GM12878 (cell line): ENCODE results near the gene TENT4B. TPM values are rescaled to one million over a fixed set of nuclear protein-coding genes. Genes with fewer than 3 reads are reported as not detected.

ENCODE experiments used
- ATAC-seq: fragments of 200-7000 bp; cut with Tn5 transposase; 3 replicates; pipeline ENCODE4 v1.9.1; 2020; ENCODE audit warnings: mild to moderate bottlenecking, moderate library complexity
- BruUV-seq: library from RNA; stranded (reverse); fragments of 400-500 nt; replicated peaks from 2 replicates; lab custom pipeline; 2021; lab: Mats Ljungman, UMichigan
- CTCF ChIA-PET: fragments of 300-600 bp; sonication (Branson Sonifier 250); formaldehyde crosslinking; extraction: SDS; loops from one replicate; lab custom pipeline; 2021; ENCODE audit warnings: inconsistent platforms; lab: Yijun Ruan, JAX
- POLR2A ChIA-PET: fragments of 350-600 bp; formaldehyde crosslinking; extraction: SDS; loops from one replicate; lab custom pipeline; 2021; ENCODE audit warnings: inconsistent platforms; lab: Charles Lee
- RAD21 ChIA-PET: fragments of 300-600 bp; sonication (Branson Sonifier 250); formaldehyde crosslinking; loops from one replicate; lab custom pipeline; 2023; ENCODE audit warnings: antibody characterized with exemption; ENCODE audit not compliant: unreplicated experiment; lab: Charles Lee
- SMC1A ChIA-PET: fragments of 300-600 bp; sonication (Branson Sonifier 250); formaldehyde crosslinking; loops from one replicate; lab custom pipeline; 2023; ENCODE audit not compliant: unreplicated experiment, uncharacterized antibody; lab: Charles Lee
- DNase-seq: peaks from one replicate; pipeline ENCODE4 v3.0.0-alpha.2; 2011; ENCODE audit warnings: low read depth, low spot score
- FAIRE-seq: peaks from 3 replicates; lab custom pipeline; 2011; peaks lifted over from hg19 to GRCh38; lab: Jason Lieb, UNC
- H2AFZ ChIP-seq: 2 replicates; pipeline ENCODE4 v1.6.0; 2011; ENCODE audit warnings: low read depth, low read length, control low read depth; ENCODE audit not compliant: control insufficient read depth
- H3K27ac ChIP-seq: 2 replicates; pipeline ENCODE4 v1.5.1; 2011; ENCODE audit warnings: control low read depth; ENCODE audit not compliant: control insufficient read depth, insufficient read depth
- H3K27me3 ChIP-seq, 2 experiments: replicated peaks in 1 of 2; 2 replicates each; pipeline versions ENCODE4 v1.6.0 to v1.6.1; 2011; ENCODE audit warnings: low read length in 1 of 2; ENCODE audit not compliant: control insufficient read depth in 2 of 2, insufficient read depth in 2 of 2
- H3K36me3 ChIP-seq, 2 experiments: 2 replicates each; pipeline ENCODE4 v1.5.1; 2011; ENCODE audit warnings: low read length in 1 of 2; ENCODE audit not compliant: control insufficient read depth in 2 of 2, insufficient read depth in 2 of 2
- H3K4me1 ChIP-seq: 2 replicates; pipeline ENCODE4 v1.6.1; 2011; ENCODE audit warnings: mild to moderate bottlenecking, low read length, moderate library complexity, mixed read lengths; ENCODE audit not compliant: control insufficient read depth, insufficient read depth
- H3K4me2 ChIP-seq: 2 replicates; pipeline ENCODE4 v1.6.0; 2011; ENCODE audit warnings: control low read depth; ENCODE audit not compliant: control insufficient read depth, insufficient read depth
- H3K4me3 ChIP-seq: fragments of 200-600 bp; sonication (generic); 2 replicates; pipeline ENCODE4 v1.5.1; 2016
- H3K79me2 ChIP-seq: 2 replicates; pipeline ENCODE4 v1.6.0; 2011; ENCODE audit warnings: low read length; ENCODE audit not compliant: control insufficient read depth, insufficient read depth
- H3K9ac ChIP-seq: 2 replicates; pipeline ENCODE4 v1.8.0; 2011; ENCODE audit warnings: low read length, control low read depth, mixed read lengths; ENCODE audit not compliant: control insufficient read depth, insufficient read depth
- H3K9me3 ChIP-seq: replicated peaks from 3 replicates; pipeline ENCODE4 v1.5.1; 2011; ENCODE audit warnings: mild to moderate bottlenecking, low read length; ENCODE audit not compliant: control insufficient read depth, insufficient read depth
- H4K20me1 ChIP-seq: 2 replicates; pipeline ENCODE4 v1.6.0; 2011; ENCODE audit not compliant: control insufficient read depth, insufficient read depth
- HSF1 ChIP-seq: fragments of 150-350 bp; IDR thresholded peaks from 2 replicates; pipeline ENCODE4 v1.6.1; 2014; ENCODE audit warnings: mild to moderate bottlenecking, low read depth, low read length
- NR2C2 ChIP-seq: IDR thresholded peaks from 2 replicates; pipeline ENCODE4 v1.6.1; 2011; ENCODE audit warnings: borderline replicate concordance, low read depth; ENCODE audit not compliant: control insufficient read depth, insufficient read length
- RUNX3 ChIP-seq: IDR thresholded peaks from 2 replicates; pipeline ENCODE4 v1.6.1; 2012; ENCODE audit warnings: low read length, inconsistent platforms
- ZNF384 ChIP-seq: IDR thresholded peaks from 2 replicates; pipeline ENCODE4 v1.6.1; 2012; ENCODE audit warnings: low read depth, mild to moderate bottlenecking, low read length, improper control_type of control experiment, borderline replicate concordance
- WGBS: methylation state at CpG from one replicate; pipeline ENCODE4 v1.1.6; 2016; ENCODE audit warnings: low lambda C conversion rate; ENCODE audit not compliant: insufficient replicate concordance, insufficient coverage; ENCODE audit errors: missing lambda C conversion rate; 5-methylcytosine and 5-hydroxymethylcytosine counted together
- in situ Hi-C: fragments of 300-500 bp; cut with MboI; formaldehyde crosslinking; loops from 9 replicates; pipeline ENCODE4 v1.14.3; 2018; ENCODE audit warnings: mixed read lengths
- intact Hi-C: fragments of 100-400 bp; cut with micrococcal nuclease; formaldehyde crosslinking; loops from one replicate; pipeline ENCODE4 v1.14.2; 2022; ENCODE audit not compliant: unreplicated experiment
- polyA plus RNA-seq, 11 experiments: library from polyadenylated mRNA; depleted of rRNA in 4 of 11; unstranded in 6 of 11; stranded (reverse) in 5 of 11; fragments of >200 nt; fragmentation: Nextera tagmentation in 4 of 11; fragmentation: Illumina TruSeq in 1 of 11; extraction: Ambion mirVana in 4 of 11; extraction: Trizol in 1 of 11; gene quantifications; 1 replicate in 1 of 11; 2 replicates in 10 of 11; pipeline versions ENCODE4 v1.2.1 to v1.2.3, GENCODE V29; 2011 to 2016; ENCODE audit warnings: inconsistent platforms in 2 of 11, missing spikeins in 2 of 11, low read depth in 1 of 11
- total RNA-seq, 4 experiments: library from RNA; depleted of rRNA in 3 of 4; stranded (reverse); fragments of >200 nt in 3 of 4; fragmentation: Illumina TruSeq in 1 of 4; extraction: Trizol in 1 of 4; gene quantifications; 2 replicates each; pipeline versions ENCODE4 v1.2.1 to v1.2.3, GENCODE V29; 2013 to 2021

The TENT4B gene
- total and polyA plus RNA-seq, 10 of the 15 experiments (the other 5 are each of a cell fraction or from before 2014, with no cell fraction given): 4.4 to 16.7 (median 10.8) TPM

GRCh38 chr16:50198802-50199403 lies 45.8 kb downstream of the TENT4B start:
- WGBS: 47% methylated on average over 4 of the region's 4 CpGs
- TF ChIP-seq NR2C2: no peak

GRCh38 chr16:50201787-50202186 lies 48.7 kb downstream of the TENT4B start:
- RAD21 ChIA-PET: interaction anchor here (0.5 to 1.3 kb wide), 4 partner anchors 9 to 177 kb away, joined by 3 to 4 read pairs (median 3); partner anchors contain the start of gene CNEP1R1
- Histone ChIP-seq H3K79me2 (peaks cover 54% of the 10 kb centered on the region), H3K36me3 (no peaks in the 10 kb centered on the region), H4K20me1 (no peaks in the 10 kb centered on the region), H3K4me2 (peak overlapping the region; percentile 57; the same call in 1 of the 2 replicates), H3K9ac (no peak overlapping the region), H3K4me1 (peaks cover 28% of the 10 kb centered on the region), H3K27ac (no peak overlapping the region), H3K4me3 (no peak overlapping the region), H3K27me3 (no peaks in the 10 kb centered on the region), H3K9me3 (no peaks in the 10 kb centered on the region; the same call in 2 of the 3 replicates)
- no peak for DNase-seq
- WGBS: 0% methylated on average over 2 of the region's 3 CpGs
- in situ Hi-C loops (no loop called here), intact Hi-C loops (no loop called here)
- peak; percentile 52 for ATAC-seq
- SMC1A ChIA-PET: interaction anchor here (0.6 to 2.6 kb wide), 11 partner anchors 9 to 917 kb away, joined by 3 to 21 read pairs (median 4); no protein-coding TSS in a partner anchor
- no TSS peak for BruUV-seq
- TF ChIP-seq HSF1 (no peak), ZNF384 (0 out of 2 replicates have a peak, but pooled peaks have one; percentile 31), RUNX3 (peak; percentile 13; the same call in 1 of the 2 replicates)
- TF ChIP-seq, all 136 proteins: peak for 2
- ChIA-PET CTCF (interaction anchor here (0.6 to 3.1 kb wide), 6 partner anchors 9 to 177 kb away, joined by 3 to 34 read pairs (median 4); partner anchors contain the start of genes CNEP1R1 and HEATR3), POLR2A (interaction anchor here (0.7 kb wide), 1 partner anchor 135 kb away, joined by 3 read pairs; no protein-coding TSS in a partner anchor)
- no peak overlapping the region for H2AFZ ChIP-seq
- peak; percentile 31 for FAIRE-seq

More at GRCh38 chr16:50198802-50199403, 45.8 kb downstream of the TENT4B start:
- H3K79me2 ChIP-seq: peaks cover 59% of the 10 kb centered on the region
- H3K9me3 ChIP-seq: no peaks in the 10 kb centered on the region; the same call in 2 of the 3 replicates
- H3K4me3 ChIP-seq: no peak overlapping the region
- BruUV-seq: no TSS peak
- no peak overlapping the region for H2AFZ ChIP-seq
- DNase-seq: no peak
- CTCF ChIA-PET: interaction anchor here (1.3 to 6.2 kb wide), 3 partner anchors 11 to 173 kb away, joined by 4 to 70 read pairs (median 5); partner anchors contain the start of gene CNEP1R1
- POLR2A ChIA-PET: no interaction called here
- in situ Hi-C loops (no loop called here), intact Hi-C loops (no loop called here)
- no peaks in the 10 kb centered on the region for H4K20me1 ChIP-seq
- no peaks in the 10 kb centered on the region for H3K36me3 ChIP-seq
- no peak for FAIRE-seq
- H3K4me1 ChIP-seq: peaks cover 50% of the 10 kb centered on the region
- RAD21 ChIA-PET: interaction anchor here (1.3 to 3.4 kb wide), 3 partner anchors 12 to 174 kb away, joined by 3 to 22 read pairs (median 4); partner anchors contain the start of gene CNEP1R1
- no peak overlapping the region for H3K9ac ChIP-seq
- SMC1A ChIA-PET: interaction anchor here (4.6 kb wide), 1 partner anchor 11 kb away, joined by 52 read pairs; no protein-coding TSS in a partner anchor
- H3K27ac ChIP-seq: no peak overlapping the region
- H3K4me2 ChIP-seq: no peak overlapping the region
- ATAC-seq: no peak
- H3K27me3 ChIP-seq: no peaks in the 10 kb centered on the region
